Measurements from ENCODE around the gene RPLP2.

RPLP2 gene

DNA sequence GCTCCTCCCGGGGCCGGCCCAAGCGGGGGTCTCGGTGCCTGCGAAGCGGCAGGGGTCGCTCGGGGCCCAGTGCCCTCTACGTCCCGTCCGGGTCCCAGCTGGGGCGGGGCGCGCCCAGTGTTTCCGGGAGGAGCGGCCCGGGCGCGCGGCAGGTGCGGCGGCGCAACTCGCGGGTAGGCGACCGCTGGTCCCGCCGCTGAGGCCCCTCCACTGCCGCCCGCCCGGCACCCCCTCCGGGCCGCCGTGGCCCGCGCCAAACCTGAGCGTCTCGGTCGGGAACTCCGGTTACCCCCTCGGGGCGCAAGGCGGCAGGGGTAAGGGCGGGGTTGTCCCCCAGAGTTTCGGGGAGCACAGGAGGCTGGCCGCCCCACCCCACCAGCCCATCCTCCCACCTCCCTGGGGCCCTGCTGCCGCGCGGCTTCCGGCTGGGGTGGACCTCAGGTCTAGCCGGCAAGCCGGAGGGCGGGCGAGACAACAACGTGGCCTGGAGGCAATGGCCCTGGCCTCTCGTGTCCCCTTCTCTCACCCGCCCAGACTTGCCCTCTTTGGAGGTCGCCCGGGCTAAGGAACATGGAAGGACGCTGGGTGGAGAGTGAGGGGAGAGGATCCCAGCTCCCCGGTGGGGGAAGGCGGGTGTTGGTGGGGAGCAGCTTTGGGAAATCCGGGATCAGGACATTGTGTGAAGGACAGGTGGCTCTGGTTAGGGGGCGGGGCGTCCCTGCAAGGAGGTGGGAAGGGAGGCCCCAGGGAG is 17.6 kb downstream of the RPLP2 start:
- H3K4me3 ChIP-seq (ENCODE audit: low read depth, low read length) = peak overlapping the region; percentile 49
- no peaks in the 10 kb centered on the region for H3K9me3 ChIP-seq (ENCODE audit: control insufficient read depth, low read length)
- no peaks in the 10 kb centered on the region for H3K79me2 ChIP-seq
- peaks cover under 1% of the 10 kb centered on the region for H3K4me1 ChIP-seq
- H3K36me3 ChIP-seq (ENCODE audit: control insufficient read depth, insufficient read depth, low read length) = no peaks in the 10 kb centered on the region
- no peak overlapping the region for H3K9ac ChIP-seq
- H3K4me2 ChIP-seq (ENCODE audit: low read length) = peak overlapping the region; percentile 77
- TF ChIP-seq, protein P1, sequence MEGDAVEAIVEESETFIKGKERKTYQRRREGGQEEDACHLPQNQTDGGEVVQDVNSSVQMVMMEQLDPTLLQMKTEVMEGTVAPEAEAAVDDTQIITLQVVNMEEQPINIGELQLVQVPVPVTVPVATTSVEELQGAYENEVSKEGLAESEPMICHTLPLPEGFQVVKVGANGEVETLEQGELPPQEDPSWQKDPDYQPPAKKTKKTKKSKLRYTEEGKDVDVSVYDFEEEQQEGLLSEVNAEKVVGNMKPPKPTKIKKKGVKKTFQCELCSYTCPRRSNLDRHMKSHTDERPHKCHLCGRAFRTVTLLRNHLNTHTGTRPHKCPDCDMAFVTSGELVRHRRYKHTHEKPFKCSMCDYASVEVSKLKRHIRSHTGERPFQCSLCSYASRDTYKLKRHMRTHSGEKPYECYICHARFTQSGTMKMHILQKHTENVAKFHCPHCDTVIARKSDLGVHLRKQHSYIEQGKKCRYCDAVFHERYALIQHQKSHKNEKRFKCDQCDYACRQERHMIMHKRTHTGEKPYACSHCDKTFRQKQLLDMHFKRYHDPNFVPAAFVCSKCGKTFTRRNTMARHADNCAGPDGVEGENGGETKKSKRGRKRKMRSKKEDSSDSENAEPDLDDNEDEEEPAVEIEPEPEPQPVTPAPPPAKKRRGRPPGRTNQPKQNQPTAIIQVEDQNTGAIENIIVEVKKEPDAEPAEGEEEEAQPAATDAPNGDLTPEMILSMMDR (IDR thresholded peaks at IDR 0.05) = no peak
- no peaks in the 10 kb centered on the region for H3K27me3 ChIP-seq (ENCODE audit: control insufficient read depth, insufficient read depth, low read length)
- no peak overlapping the region for H3K27ac ChIP-seq
- H2AFZ ChIP-seq = peak overlapping the region; percentile 63

DNA sequence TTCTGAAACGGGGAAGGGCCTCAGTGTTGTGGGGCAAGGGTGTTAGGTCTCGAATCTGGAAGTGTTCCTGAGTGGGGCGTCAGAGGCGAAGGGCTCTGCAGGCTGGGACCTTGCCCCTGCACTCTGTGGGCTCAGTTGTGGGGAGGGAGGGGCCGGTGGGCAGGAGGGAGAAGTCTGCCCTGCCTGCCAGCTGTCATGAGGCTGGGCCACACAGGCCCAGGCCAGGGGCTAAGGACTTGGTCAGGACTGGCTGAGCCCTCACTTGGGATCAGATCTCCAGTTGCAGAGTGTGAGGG is 18.1 kb downstream of the RPLP2 start, which contains the start of gene CRACR2B:
Gene CRACR2B, plus strand, starts transcription at position 23 of the 296 bp plus-strand sequence. CDS start 689 bp downstream, outside the sequence.
- Histone ChIP-seq H3K4me2 (ENCODE audit: low read length) (peak within 1 kb of the TSS; percentile 77), H3K4me1 (peaks cover 2% of the 10 kb centered on the region)

DNA sequence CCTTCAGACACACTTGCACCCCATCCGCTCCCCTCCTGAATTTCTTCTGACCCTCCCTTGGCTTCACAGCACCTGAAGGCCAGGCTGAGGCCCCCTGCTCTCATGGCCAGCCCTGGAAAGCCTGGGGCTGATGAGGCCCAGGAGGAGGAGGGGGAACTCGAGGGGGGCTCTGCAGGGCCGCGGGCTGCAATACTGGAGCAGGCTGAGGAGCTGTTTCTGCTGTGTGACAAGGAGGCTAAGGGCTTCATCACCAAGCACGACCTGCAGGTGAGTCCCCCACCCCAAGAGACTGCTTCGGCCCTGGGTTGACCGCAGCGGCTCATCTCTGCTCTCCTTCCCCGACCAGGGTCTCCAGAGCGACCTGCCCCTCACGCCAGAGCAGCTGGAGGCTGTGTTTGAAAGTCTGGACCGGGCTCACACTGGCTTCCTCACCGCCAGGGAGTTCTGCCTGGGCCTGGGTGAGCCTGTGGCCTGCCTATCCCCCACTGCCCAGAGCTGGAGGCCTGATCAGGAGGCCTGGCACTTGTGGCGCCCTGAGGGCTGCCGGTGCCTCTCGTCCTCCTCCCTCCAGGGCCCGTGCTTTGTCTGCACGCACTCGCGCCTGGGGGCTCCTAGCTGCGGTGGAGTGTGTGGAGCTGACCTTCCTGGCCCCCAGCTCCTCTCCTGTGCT is 18.9 kb downstream of the RPLP2 start:
- no peaks in the 10 kb centered on the region for H3K27me3 ChIP-seq (ENCODE audit: control insufficient read depth, insufficient read depth, low read length)
- TF ChIP-seq, protein P1 (IDR thresholded peaks at IDR 0.05) = no peak
- H3K4me2 ChIP-seq (ENCODE audit: low read length) = no peak overlapping the region
- no peaks in the 10 kb centered on the region for H3K9me3 ChIP-seq (ENCODE audit: control insufficient read depth, low read length)
- H3K4me3 ChIP-seq (ENCODE audit: low read depth, low read length) = no peak overlapping the region
- H3K36me3 ChIP-seq (ENCODE audit: control insufficient read depth, insufficient read depth, low read length) = no peaks in the 10 kb centered on the region
- no peak overlapping the region for H3K27ac ChIP-seq
- H3K79me2 ChIP-seq = no peaks in the 10 kb centered on the region
- peaks cover 2% of the 10 kb centered on the region for H3K4me1 ChIP-seq
- H2AFZ ChIP-seq = no peak overlapping the region
- H3K9ac ChIP-seq = no peak overlapping the region

More for the DNA sequence above, 18.1 kb downstream of the RPLP2 start, which contains the start of gene CRACR2B:
- Histone ChIP-seq H3K27me3 (ENCODE audit: control insufficient read depth, insufficient read depth, low read length) (no peaks in the 10 kb centered on the region), H2AFZ (peak within 1 kb of the TSS; percentile 63), H3K9ac (no peak within 1 kb of the TSS), H3K36me3 (ENCODE audit: control insufficient read depth, insufficient read depth, low read length) (no peaks in the 10 kb centered on the region), H3K9me3 (ENCODE audit: control insufficient read depth, low read length) (no peaks in the 10 kb centered on the region), H3K4me3 (ENCODE audit: low read depth, low read length) (peak within 1 kb of the TSS; percentile 49), H3K27ac (no peak within 1 kb of the TSS), H3K79me2 (no peaks in the 10 kb centered on the region)
- TF ChIP-seq, protein P1 (IDR thresholded peaks at IDR 0.05) = no peak

DNA sequence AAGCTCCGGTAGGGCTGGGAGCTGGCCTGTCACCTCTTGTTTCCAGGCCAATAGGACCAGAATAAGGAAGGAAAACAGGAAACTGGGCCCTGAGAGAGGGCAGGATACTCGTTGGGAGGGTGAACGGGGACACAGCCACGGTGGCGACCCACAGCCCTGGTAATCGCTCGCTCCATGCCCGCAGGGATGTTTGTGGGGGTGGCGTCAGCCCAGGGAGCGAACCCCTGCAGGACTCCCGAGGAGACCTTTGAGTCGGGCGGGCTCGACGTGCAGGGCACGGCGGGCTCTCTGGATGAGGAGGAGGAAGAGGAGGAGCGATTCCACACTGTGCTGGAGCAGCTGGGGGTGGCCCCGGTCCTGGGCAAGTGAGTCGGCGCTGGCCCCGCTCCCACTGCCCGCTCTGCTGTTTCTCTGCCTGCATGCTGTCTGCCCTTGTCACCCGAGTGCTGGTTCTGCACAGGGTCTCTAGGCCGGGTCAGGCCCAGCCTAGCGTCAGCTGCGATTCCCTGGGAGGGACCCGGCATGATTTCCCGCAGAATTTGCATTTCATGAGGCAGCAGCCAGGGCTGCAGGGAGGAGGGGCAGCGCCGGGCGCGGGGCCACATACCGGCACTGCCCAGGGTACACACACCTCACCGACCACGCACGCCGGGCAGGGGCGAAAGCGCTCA is 19.5 kb downstream of the RPLP2 start:
- Histone ChIP-seq H3K36me3 (ENCODE audit: control insufficient read depth, insufficient read depth, low read length) (no peaks in the 10 kb centered on the region), H3K4me3 (ENCODE audit: low read depth, low read length) (peak overlapping the region; percentile 22), H3K79me2 (no peaks in the 10 kb centered on the region), H3K4me2 (ENCODE audit: low read length) (peak overlapping the region; percentile 57), H3K27ac (no peak overlapping the region), H3K4me1 (peaks cover 2% of the 10 kb centered on the region), H3K9me3 (ENCODE audit: control insufficient read depth, low read length) (no peaks in the 10 kb centered on the region), H2AFZ (no peak overlapping the region), H3K9ac (no peak overlapping the region), H3K27me3 (ENCODE audit: control insufficient read depth, insufficient read depth, low read length) (no peaks in the 10 kb centered on the region)
- TF ChIP-seq, protein P1 (IDR thresholded peaks at IDR 0.05) = no peak
